GM23338 (cell line): ENCODE data around the gene AQP6. TPM values are rescaled to one million over a fixed set of nuclear protein-coding genes. Genes with fewer than 3 reads are reported as not detected.

Experiments
- ATAC-seq: fragments of 200-7000 bp; cut with Tn5 transposase; 3 replicates; pipeline ENCODE4 v1.9.1; 2020
- DNase-seq: peaks from one replicate; pipeline ENCODE4 v3.0.0-alpha.2; 2015; ENCODE audit warnings: low spot score
- H2AFZ ChIP-seq: fragments of 200-600 bp; sonication (generic); 2 replicates; pipeline ENCODE4 v1.8.0; 2016; ENCODE audit warnings: antibody characterized with exemption, mild to moderate bottlenecking, moderate library complexity
- H3F3A ChIP-seq: fragments of 200-600 bp; sonication (generic); replicated peaks from 2 replicates; pipeline ENCODE4 v1.8.0; 2017; ENCODE audit warnings: antibody characterized with exemption, mixed run types, low read depth
- H3K27ac ChIP-seq: fragments of 200-600 bp; sonication (generic); 2 replicates; pipeline ENCODE4 v1.6.1; 2016; ENCODE audit warnings: low read depth
- H3K27me3 ChIP-seq: fragments of 200-600 bp; sonication (generic); 2 replicates; pipeline ENCODE4 v1.8.0; 2016; ENCODE audit warnings: mild to moderate bottlenecking, mixed run types, moderate library complexity; ENCODE audit not compliant: insufficient read depth
- H3K36me3 ChIP-seq: fragments of 200-600 bp; sonication (generic); 2 replicates; pipeline ENCODE4 v1.8.0; 2016; ENCODE audit warnings: mild to moderate bottlenecking; ENCODE audit not compliant: insufficient read depth
- H3K4me1 ChIP-seq: fragments of 200-600 bp; sonication (generic); 2 replicates; pipeline ENCODE4 v1.8.0; 2016; ENCODE audit warnings: mild to moderate bottlenecking, moderate library complexity; ENCODE audit not compliant: insufficient read depth
- H3K4me2 ChIP-seq: fragments of 200-600 bp; sonication (generic); 2 replicates; pipeline ENCODE4 v1.7.1; 2017; ENCODE audit warnings: mixed run types
- H3K4me3 ChIP-seq: fragments of 200-600 bp; sonication (generic); 2 replicates; pipeline ENCODE4 v1.6.1; 2016; ENCODE audit warnings: mixed run types
- H3K79me2 ChIP-seq: fragments of 200-600 bp; sonication (generic); replicated peaks from 2 replicates; pipeline ENCODE4 v1.8.0; 2017; ENCODE audit warnings: mild to moderate bottlenecking; ENCODE audit not compliant: insufficient read depth
- H3K9me2 ChIP-seq: fragments of 200-600 bp; sonication (generic); 2 replicates; pipeline ENCODE4 v1.8.0; 2017; ENCODE audit not compliant: insufficient read depth
- H4K20me1 ChIP-seq: fragments of 200-600 bp; sonication (generic); replicated peaks from 2 replicates; pipeline ENCODE4 v1.8.0; 2017; ENCODE audit warnings: mild to moderate bottlenecking; ENCODE audit not compliant: insufficient read depth
- H3K27ac Mint-ChIP-seq: 2 replicates; pipeline ENCODE4 v1.8.0; 2020; ENCODE audit warnings: inconsistent platforms, mild to moderate bottlenecking, moderate library complexity, mixed read lengths
- H3K27me3 Mint-ChIP-seq: 3 replicates; pipeline ENCODE4 v1.8.0; 2022; ENCODE audit warnings: low read depth, mild to moderate bottlenecking, moderate library complexity, mixed read lengths, inconsistent platforms; ENCODE audit not compliant: insufficient read depth, poor library complexity
- H3K36me3 Mint-ChIP-seq: 3 replicates; pipeline ENCODE4 v1.8.0; 2021; ENCODE audit warnings: low read depth, mild to moderate bottlenecking, inconsistent platforms, moderate library complexity, mixed read lengths
- H3K4me1 Mint-ChIP-seq: 3 replicates; pipeline ENCODE4 v1.8.0; 2020; ENCODE audit warnings: mild to moderate bottlenecking, inconsistent platforms, mixed read lengths
- H3K4me3 Mint-ChIP-seq: 3 replicates; pipeline ENCODE4 v1.8.0; 2021; ENCODE audit warnings: moderate library complexity, mild to moderate bottlenecking, inconsistent platforms, mixed read lengths
- H3K9me3 Mint-ChIP-seq: 3 replicates; pipeline ENCODE4 v1.8.0; 2020; ENCODE audit warnings: moderate library complexity, mild to moderate bottlenecking, inconsistent platforms, mixed read lengths
- CREB1 ChIP-seq: fragments of 250-450 bp; sonication (Bioruptor Pico); IDR thresholded peaks from 2 replicates; pipeline ENCODE4 v1.5.0; 2020; ENCODE audit warnings: low read depth, mild to moderate bottlenecking, moderate library complexity
- EZH2phosphoT487 ChIP-seq: fragments of 200-600 bp; sonication (generic); IDR thresholded peaks from one replicate; pipeline ENCODE4 v1.8.1; 2018; ENCODE audit warnings: antibody characterized with exemption; ENCODE audit not compliant: unreplicated experiment
- JUNB ChIP-seq: IDR thresholded peaks from one replicate; pipeline ENCODE4 v1.6.1; 2016; ENCODE audit warnings: antibody characterized with exemption; ENCODE audit not compliant: unreplicated experiment
- NANOG ChIP-seq: IDR thresholded peaks from 2 replicates; pipeline ENCODE4 v1.6.1; 2016; ENCODE audit warnings: antibody characterized with exemption, borderline replicate concordance
- POLR2AphosphoS5 ChIP-seq: IDR thresholded peaks from 2 replicates; pipeline ENCODE4 v1.6.1; 2016; ENCODE audit warnings: antibody characterized with exemption, low read depth
- STAT1 ChIP-seq: IDR thresholded peaks from one replicate; pipeline ENCODE4 v1.6.1; 2016; ENCODE audit warnings: antibody characterized with exemption; ENCODE audit not compliant: unreplicated experiment
- ZNF114 ChIP-seq: fragments of 250-450 bp; sonication (Bioruptor Pico); IDR thresholded peaks from 2 replicates; pipeline ENCODE4 v1.5.0; 2020; ENCODE audit warnings: mild to moderate bottlenecking, moderate library complexity
- ZNF331 ChIP-seq: fragments of 250-450 bp; sonication (Bioruptor Pico); IDR thresholded peaks from 2 replicates; pipeline ENCODE4 v1.5.0; 2020; ENCODE audit warnings: low read depth, mild to moderate bottlenecking, moderate library complexity
- polyA plus RNA-seq: library from polyadenylated mRNA; unstranded; fragments of >200 nt; fragmentation: Nextera tagmentation; extraction: Ambion mirVana; gene quantifications from 2 replicates; pipeline ENCODE4 v1.2.1, GENCODE V29; 2016
- total RNA-seq: library from RNA; depleted of rRNA; stranded (reverse); fragments of >200 nt; shearing (Covaris generic); gene quantifications from 2 replicates; pipeline ENCODE4 v1.2.3, GENCODE V29; 2014
- TF ChIP-seq, protein P1 (sequence below): fragments of 250-450 bp; sonication (Bioruptor Pico); IDR thresholded peaks from 2 replicates; pipeline ENCODE4 v1.5.0; 2020; ENCODE audit warnings: mild to moderate bottlenecking, moderate library complexity

AQP6 gene
- total and polyA plus RNA-seq, 2 experiments from 2014 or later, result 0.08 TPM; not detected in 1

DNA sequence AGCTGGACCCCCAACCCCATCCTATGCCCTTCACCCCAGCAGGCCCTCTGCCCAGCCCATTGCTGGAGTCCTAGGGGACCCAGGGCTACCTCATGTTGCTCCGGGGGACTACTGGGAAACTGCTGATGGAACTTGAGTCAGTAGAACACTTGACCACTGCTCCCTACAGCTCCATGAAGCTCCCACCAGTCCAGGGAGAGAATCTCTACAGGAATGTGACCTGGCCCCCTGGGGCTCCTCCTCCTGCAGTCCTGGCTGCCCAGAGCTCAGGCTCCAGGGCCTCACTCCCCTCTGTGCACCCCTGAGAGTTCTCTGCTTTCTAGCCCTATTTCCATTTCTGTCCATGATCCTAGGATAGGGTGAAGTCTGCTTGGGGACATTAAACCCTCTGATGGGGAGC, 33.0 kb upstream of the AQP6 start:
- DNase-seq, result no peak
- no peak overlapping the region for H3K27ac ChIP-seq
- H3K4me3 ChIP-seq, result no peak overlapping the region
- ATAC-seq, result peak; percentile 23; the same call in 2 of the 3 replicates
- no peaks in the 10 kb centered on the region for H3K4me1 ChIP-seq
- 0 out of 2 replicates have a peak, but pooled peaks cover under 1% of the 10 kb centered on the region for H3K9me2 ChIP-seq
- H3K36me3 ChIP-seq, result no peaks in the 10 kb centered on the region
- no peaks in the 10 kb centered on the region for H3F3A ChIP-seq
- no peak overlapping the region for H2AFZ ChIP-seq
- H3K79me2 ChIP-seq, result no peaks in the 10 kb centered on the region
- Mint-ChIP-seq H3K4me1 (peaks cover 17% of the 10 kb centered on the region), H3K27me3 (peaks cover 6% of the 10 kb centered on the region), H3K4me3 (no peak overlapping the region), H3K9me3 (no peaks in the 10 kb centered on the region), H3K36me3 (no peaks in the 10 kb centered on the region), H3K27ac (no peak overlapping the region)
- TF ChIP-seq STAT1 (no peak), ZNF331 (CRISPR knock-in tag) (no peak), POLR2AphosphoS5 (no peak), NANOG (no peak), ZNF114 (CRISPR knock-in tag) (no peak), JUNB (no peak)
- no peaks in the 10 kb centered on the region for H4K20me1 ChIP-seq
- no peak overlapping the region for H3K4me2 ChIP-seq
- H3K27me3 ChIP-seq, result no peaks in the 10 kb centered on the region

DNA sequence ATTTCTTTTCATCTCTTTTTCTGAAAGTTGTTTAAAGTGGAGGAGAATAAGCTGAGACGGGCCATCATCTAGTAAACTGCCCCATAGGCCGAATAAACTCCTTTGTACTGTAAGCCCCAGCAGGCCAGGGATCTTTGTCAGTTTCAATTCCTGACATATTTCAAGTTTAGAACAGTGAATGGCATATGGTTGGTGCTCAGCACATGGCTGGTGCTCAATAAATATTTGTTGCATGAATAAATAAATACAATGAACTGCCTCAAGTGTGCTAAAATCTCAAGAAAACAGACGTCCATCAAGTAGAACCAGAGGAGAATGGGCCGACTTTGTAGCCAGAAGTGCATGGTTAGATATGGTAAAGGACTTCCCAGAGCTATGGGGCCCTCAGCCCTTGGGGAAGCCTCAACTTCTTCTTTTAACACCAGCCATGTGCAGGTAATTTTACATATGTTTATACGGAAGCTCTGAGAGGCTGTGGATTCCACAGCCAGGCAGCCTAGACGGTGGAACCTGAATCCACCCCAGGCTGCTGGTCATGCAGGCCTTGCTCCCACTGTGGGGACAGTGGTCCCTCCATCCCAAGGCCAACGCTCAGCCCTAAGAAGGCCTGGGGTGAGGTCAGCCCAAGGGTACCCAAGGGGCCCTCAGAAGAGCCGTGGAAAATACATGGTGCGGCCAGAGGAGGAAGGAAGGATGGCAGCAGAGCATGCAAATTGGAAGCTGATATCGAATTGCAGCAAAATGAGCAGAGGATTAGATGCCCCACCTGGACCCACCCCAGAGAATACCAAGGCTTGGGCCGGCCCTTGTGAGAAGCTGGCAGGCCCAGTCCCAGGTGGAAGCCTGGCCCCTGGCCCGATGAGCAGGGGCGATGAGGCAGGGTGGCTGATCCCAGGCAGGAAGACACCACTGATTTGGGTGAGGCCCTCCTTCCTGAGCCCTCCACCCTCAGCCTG, 30.9 kb upstream of the AQP6 start:
- no peaks in the 10 kb centered on the region for H3K9me2 ChIP-seq
- H3K9me3 Mint-ChIP-seq, result no peaks in the 10 kb centered on the region
- TF ChIP-seq ZNF331 (CRISPR knock-in tag) (no peak), NANOG (no peak), EZH2phosphoT487 (no peak), JUNB (no peak), ZNF114 (CRISPR knock-in tag) (no peak), CREB1 (CRISPR knock-in tag) (no peak)
- TF ChIP-seq, protein P1, sequence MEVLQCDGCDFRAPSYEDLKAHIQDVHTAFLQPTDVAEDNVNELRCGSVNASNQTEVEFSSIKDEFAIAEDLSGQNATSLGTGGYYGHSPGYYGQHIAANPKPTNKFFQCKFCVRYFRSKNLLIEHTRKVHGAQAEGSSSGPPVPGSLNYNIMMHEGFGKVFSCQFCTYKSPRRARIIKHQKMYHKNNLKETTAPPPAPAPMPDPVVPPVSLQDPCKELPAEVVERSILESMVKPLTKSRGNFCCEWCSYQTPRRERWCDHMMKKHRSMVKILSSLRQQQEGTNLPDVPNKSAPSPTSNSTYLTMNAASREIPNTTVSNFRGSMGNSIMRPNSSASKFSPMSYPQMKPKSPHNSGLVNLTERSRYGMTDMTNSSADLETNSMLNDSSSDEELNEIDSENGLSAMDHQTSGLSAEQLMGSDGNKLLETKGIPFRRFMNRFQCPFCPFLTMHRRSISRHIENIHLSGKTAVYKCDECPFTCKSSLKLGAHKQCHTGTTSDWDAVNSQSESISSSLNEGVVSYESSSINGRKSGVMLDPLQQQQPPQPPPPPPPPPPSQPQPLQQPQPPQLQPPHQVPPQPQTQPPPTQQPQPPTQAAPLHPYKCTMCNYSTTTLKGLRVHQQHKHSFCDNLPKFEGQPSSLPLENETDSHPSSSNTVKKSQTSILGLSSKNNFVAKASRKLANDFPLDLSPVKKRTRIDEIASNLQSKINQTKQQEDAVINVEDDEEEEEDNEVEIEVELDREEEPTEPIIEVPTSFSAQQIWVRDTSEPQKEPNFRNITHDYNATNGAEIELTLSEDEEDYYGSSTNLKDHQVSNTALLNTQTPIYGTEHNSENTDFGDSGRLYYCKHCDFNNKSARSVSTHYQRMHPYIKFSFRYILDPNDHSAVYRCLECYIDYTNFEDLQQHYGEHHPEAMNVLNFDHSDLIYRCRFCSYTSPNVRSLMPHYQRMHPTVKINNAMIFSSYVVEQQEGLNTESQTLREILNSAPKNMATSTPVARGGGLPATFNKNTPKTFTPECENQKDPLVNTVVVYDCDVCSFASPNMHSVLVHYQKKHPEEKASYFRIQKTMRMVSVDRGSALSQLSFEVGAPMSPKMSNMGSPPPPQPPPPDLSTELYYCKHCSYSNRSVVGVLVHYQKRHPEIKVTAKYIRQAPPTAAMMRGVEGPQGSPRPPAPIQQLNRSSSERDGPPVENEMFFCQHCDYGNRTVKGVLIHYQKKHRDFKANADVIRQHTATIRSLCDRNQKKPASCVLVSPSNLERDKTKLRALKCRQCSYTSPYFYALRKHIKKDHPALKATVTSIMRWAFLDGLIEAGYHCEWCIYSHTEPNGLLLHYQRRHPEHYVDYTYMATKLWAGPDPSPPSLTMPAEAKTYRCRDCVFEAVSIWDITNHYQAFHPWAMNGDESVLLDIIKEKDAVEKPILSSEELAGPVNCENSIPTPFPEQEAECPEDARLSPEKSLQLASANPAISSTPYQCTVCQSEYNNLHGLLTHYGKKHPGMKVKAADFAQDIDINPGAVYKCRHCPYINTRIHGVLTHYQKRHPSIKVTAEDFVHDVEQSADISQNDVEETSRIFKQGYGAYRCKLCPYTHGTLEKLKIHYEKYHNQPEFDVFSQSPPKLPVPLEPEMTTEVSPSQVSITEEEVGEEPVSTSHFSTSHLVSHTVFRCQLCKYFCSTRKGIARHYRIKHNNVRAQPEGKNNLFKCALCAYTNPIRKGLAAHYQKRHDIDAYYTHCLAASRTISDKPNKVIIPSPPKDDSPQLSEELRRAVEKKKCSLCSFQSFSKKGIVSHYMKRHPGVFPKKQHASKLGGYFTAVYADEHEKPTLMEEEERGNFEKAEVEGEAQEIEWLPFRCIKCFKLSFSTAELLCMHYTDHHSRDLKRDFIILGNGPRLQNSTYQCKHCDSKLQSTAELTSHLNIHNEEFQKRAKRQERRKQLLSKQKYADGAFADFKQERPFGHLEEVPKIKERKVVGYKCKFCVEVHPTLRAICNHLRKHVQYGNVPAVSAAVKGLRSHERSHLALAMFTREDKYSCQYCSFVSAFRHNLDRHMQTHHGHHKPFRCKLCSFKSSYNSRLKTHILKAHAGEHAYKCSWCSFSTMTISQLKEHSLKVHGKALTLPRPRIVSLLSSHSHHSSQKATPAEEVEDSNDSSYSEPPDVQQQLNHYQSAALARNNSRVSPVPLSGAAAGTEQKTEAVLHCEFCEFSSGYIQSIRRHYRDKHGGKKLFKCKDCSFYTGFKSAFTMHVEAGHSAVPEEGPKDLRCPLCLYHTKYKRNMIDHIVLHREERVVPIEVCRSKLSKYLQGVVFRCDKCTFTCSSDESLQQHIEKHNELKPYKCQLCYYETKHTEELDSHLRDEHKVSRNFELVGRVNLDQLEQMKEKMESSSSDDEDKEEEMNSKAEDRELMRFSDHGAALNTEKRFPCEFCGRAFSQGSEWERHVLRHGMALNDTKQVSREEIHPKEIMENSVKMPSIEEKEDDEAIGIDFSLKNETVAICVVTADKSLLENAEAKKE, result no peak
- no peak overlapping the region for H3K4me3 ChIP-seq
- DNase-seq, result no peak
- H3K4me2 ChIP-seq, result no peak overlapping the region
- H3K36me3 Mint-ChIP-seq, result no peaks in the 10 kb centered on the region
- H3K4me1 ChIP-seq, result peaks cover 16% of the 10 kb centered on the region
- no peaks in the 10 kb centered on the region for H3K79me2 ChIP-seq
- no peaks in the 10 kb centered on the region for H3K36me3 ChIP-seq
- no peak overlapping the region; the same call in 1 of the 2 replicates for H2AFZ ChIP-seq
- no peak overlapping the region for H3K27ac Mint-ChIP-seq
- peaks cover 33% of the 10 kb centered on the region for H3K4me1 Mint-ChIP-seq
- H3K27me3 ChIP-seq, result no peaks in the 10 kb centered on the region
- H3K4me3 Mint-ChIP-seq, result no peak overlapping the region; the same call in 2 of the 3 replicates
- no peaks in the 10 kb centered on the region for H3F3A ChIP-seq
- no peak for ATAC-seq
- H3K27ac ChIP-seq, result no peak overlapping the region
- H3K27me3 Mint-ChIP-seq, result peaks cover 14% of the 10 kb centered on the region
- H4K20me1 ChIP-seq, result no peaks in the 10 kb centered on the region
